ENCODE data around the gene NLRP8. TPM values are rescaled to one million over a fixed set of nuclear protein-coding genes. Genes with fewer than 3 reads are reported as not detected.

The NLRP8 gene
- total and polyA plus RNA-seq, 10 donors: not detected

DNA sequence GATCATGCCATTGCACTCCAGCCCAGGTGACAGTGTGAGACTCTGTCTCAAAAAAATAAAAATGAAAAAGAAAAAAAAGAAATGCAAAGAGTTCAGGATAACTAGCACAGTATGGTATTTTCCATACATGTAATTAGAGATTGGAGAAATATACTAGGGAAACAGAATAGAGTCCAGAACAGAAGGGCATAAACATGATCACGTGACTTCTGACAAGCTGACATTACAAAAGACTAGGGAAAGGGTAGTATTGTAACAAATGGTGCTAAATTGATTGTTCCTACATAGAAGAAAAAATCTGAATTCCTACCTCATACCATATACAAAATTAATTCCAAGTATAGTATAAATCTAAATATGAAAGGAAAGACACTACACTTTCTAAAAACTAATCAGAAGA lies 37.6 kb downstream of the NLRP8 start:
- no peak overlapping the region for H3K4me3 ChIP-seq
- WGBS, 5 donors: 71 to 83% (median 78%) methylated on average over 1 of the region's 1 CpG
- intact Hi-C loops (cut with DNase I; ENCODE audit: low total_unique reads): no loop called here

DNA sequence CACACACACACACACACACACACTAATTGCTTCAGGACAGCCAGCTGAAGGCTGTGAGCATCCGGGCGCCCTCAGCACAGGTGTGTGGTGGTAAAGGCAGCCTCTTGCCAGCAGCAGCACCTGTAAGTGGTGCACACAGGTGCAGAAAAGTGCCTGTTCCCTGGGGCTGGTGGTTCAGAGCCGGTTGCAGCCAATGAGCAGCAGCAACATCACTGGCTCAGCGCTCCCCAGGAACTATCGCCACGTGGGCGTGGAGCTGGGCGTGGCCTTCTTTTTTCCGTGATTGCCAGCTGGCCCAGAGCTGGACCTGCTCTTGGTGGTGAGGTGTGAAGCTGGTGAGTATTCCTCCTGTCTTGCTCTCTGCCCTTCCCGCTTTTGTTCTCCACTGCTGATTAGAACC lies 38.9 kb downstream of the NLRP8 start, which contains the start of gene NLRP5:
TSS of gene NLRP5 (plus strand) at position 289 of the 400 bp plus-strand sequence.
- DNase-seq: no peak
- Histone ChIP-seq H3K4me3 (no peak within 1 kb of the TSS), H3K27me3 (replicated peaks in 1 of 7) (peaks cover 0 to 6% (median 0%) of the 10 kb centered on the region in 7 donors), H3K4me1 (no peaks in the 10 kb centered on the region), H3K27ac (no peak within 1 kb of the TSS), H3K36me3 (no peaks in the 10 kb centered on the region), H3K9me3 (peaks cover 0 to 17% (median 6%) of the 10 kb centered on the region in 8 donors)
- WGBS, 5 donors: 42 to 56% (median 48%) methylated on average over 9 to 10 of the region's 10 CpGs
- no peak for TF ChIP-seq POLR2A (IDR thresholded peaks at IDR 0.05)
- no peak for TF ChIP-seq POLR2AphosphoS5 (IDR thresholded peaks at IDR 0.05)
- no peak for TF ChIP-seq CTCF (IDR thresholded peaks at IDR 0.05 in 8 of 11, conservative IDR thresholded peaks at IDR 0.05 in 3 of 11)
- intact Hi-C loops (cut with DNase I; ENCODE audit: low total_unique reads): no loop called here

More for the DNA sequence above, 37.6 kb downstream of the NLRP8 start:
- DNase-seq: no peak
- no peaks in the 10 kb centered on the region for H3K36me3 ChIP-seq
- H3K4me1 ChIP-seq: no peaks in the 10 kb centered on the region
- H3K9me3 ChIP-seq: peaks cover 0 to 27% (median 8%) of the 10 kb centered on the region in 8 donors
- TF ChIP-seq POLR2A (IDR thresholded peaks at IDR 0.05): no peak
- TF ChIP-seq CTCF (IDR thresholded peaks at IDR 0.05 in 8 of 11, conservative IDR thresholded peaks at IDR 0.05 in 3 of 11): no peak
- TF ChIP-seq POLR2AphosphoS5 (IDR thresholded peaks at IDR 0.05): no peak
- H3K27ac ChIP-seq: no peak overlapping the region
- peaks cover 0 to 8% (median 0%) of the 10 kb centered on the region in 7 donors for H3K27me3 ChIP-seq (replicated peaks in 1 of 7)

DNA sequence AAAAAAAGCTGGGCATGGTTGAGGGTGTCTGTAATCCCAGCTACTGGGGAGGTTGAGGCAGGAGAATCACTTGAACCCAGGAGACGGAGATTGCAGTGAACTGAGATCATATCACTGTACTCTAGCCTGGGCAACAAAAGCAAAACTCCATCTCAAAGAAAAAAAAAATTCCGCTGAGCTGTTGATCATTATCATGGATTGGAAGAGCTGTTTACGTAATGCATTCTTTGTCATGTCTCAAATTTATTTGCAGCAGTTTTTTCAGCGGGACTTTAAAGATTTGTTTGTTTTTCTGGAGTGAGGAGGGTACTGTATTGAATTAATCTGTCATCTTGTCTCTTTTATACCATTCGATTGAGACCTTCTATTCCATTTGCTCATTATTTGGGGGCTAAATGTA lies 43.2 kb downstream of the NLRP8 start:
- TF ChIP-seq POLR2A (IDR thresholded peaks at IDR 0.05): no peak
- no peak for TF ChIP-seq POLR2AphosphoS5 (IDR thresholded peaks at IDR 0.05)
- no peak for TF ChIP-seq CTCF (IDR thresholded peaks at IDR 0.05 in 8 of 11, conservative IDR thresholded peaks at IDR 0.05 in 3 of 11)
- Histone ChIP-seq H3K4me1 (no peaks in the 10 kb centered on the region), H3K9me3 (peaks cover 0 to 26% (median 6%) of the 10 kb centered on the region in 8 donors), H3K4me3 (no peak overlapping the region), H3K27ac (no peak overlapping the region), H3K27me3 (replicated peaks in 1 of 7) (no peaks in the 10 kb centered on the region), H3K36me3 (no peaks in the 10 kb centered on the region)
- intact Hi-C loops (cut with DNase I; ENCODE audit: low total_unique reads): no loop called here
- 82 to 88% (median 86%) methylated on average over 5 of the region's 5 CpGs for WGBS, 5 donors
- DNase-seq: no peak

- Histone ChIP-seq H3K27me3 (replicated peaks in 1 of 7) (peaks cover 0 to 6% (median 0%) of the 10 kb centered on the region in 7 donors), H3K4me1 (no peaks in the 10 kb centered on the region), H3K27ac (no peak overlapping the region), H3K36me3 (no peaks in the 10 kb centered on the region), H3K9me3 (peaks cover 0 to 43% (median 16%) of the 10 kb centered on the region in 8 donors), H3K4me3 (no peak overlapping the region)
- DNase-seq: no peak
- TF ChIP-seq CTCF (IDR thresholded peaks at IDR 0.05 in 8 of 11, conservative IDR thresholded peaks at IDR 0.05 in 3 of 11) (no peak), POLR2A (IDR thresholded peaks at IDR 0.05) (no peak), POLR2AphosphoS5 (IDR thresholded peaks at IDR 0.05) (no peak)
- intact Hi-C loops (cut with DNase I; ENCODE audit: low total_unique reads): no loop called here
- 32 to 44% (median 38%) methylated on average over 1 of the region's 1 CpG for WGBS, 5 donors
Measured at GRCh38 chr19:55993492-55993891, 45.9 kb downstream of the NLRP8 start.

Measured in spleen (tissue), 11 donors.